H1 (cell line): Measurements from ENCODE around the gene GAD2. TPM values are rescaled to one million over a fixed set of nuclear protein-coding genes. Genes with fewer than 3 reads are reported as not detected.

Experiments
- BACH1 ChIP-seq: IDR thresholded peaks from 2 replicates; pipeline ENCODE4 v1.6.1; 2012; ENCODE audit warnings: low read length, improper control_type of control experiment
- CTCF ChIP-seq, 3 experiments: IDR thresholded peaks; 1 replicate in 2 of 3; 2 replicates in 1 of 3; pipeline versions ENCODE4 v1.5.1 to v1.6.1; 2011; ENCODE audit warnings: low read length in 3 of 3, mild to moderate bottlenecking in 3 of 3, inconsistent platforms in 2 of 3, low read depth in 1 of 3, moderate library complexity in 1 of 3; ENCODE audit not compliant: insufficient read depth in 1 of 3; ENCODE audit errors: control extremely low read depth in 1 of 3
- HDAC2 ChIP-seq, 2 experiments: fragments of 300-600 bp in 1 of 2; sonication (generic) in 1 of 2; IDR thresholded peaks; 2 replicates each; pipeline ENCODE4 v1.6.1; 2011 to 2012; ENCODE audit warnings: low read depth in 2 of 2, low read length in 2 of 2, mild to moderate bottlenecking in 2 of 2, moderate library complexity in 2 of 2, borderline replicate concordance in 1 of 2, inconsistent platforms in 1 of 2
- POLR2AphosphoS5 ChIP-seq: IDR thresholded peaks from 2 replicates; pipeline ENCODE4 v1.6.1; 2011; ENCODE audit warnings: low read depth, low read length
- RXRA ChIP-seq: IDR thresholded peaks from 2 replicates; pipeline ENCODE4 v1.6.1; 2011; ENCODE audit warnings: low read depth, mild to moderate bottlenecking, low read length, moderate library complexity; ENCODE audit not compliant: insufficient read depth
- polyA plus RNA-seq, 7 experiments: library from polyadenylated mRNA; depleted of rRNA in 3 of 7; stranded (reverse) in 5 of 7; unstranded in 2 of 7; fragments of >200 nt in 5 of 7; fragments of 200-250 nt in 2 of 7; gene quantifications; 1 replicate in 5 of 7; 2 replicates in 1 of 7; 4 replicates in 1 of 7; pipeline versions ENCODE4 v1.2.1 to v1.2.3, GENCODE V29; 2011 to 2013; ENCODE audit warnings: missing spikeins in 2 of 7, mixed read lengths in 2 of 7
- total RNA-seq: library from RNA; stranded (reverse); fragmentation: NEBNext Ultra II Directional; extraction: Animal tissue kit (Norgen Biotek cat#: 25700); gene quantifications from 2 replicates; pipeline ENCODE4 v1.2.1, GENCODE V29; 2021

The GAD2 gene
- total and polyA plus RNA-seq, 2 of the 8 experiments (the other 6 are each of a cell fraction or from before 2014, with no cell fraction given) = 0.30 to 0.47 TPM

- TF ChIP-seq HDAC2 (IDR thresholded peaks at IDR 0.05; ENCODE audit: borderline replicate concordance in 1 of 2, low read depth in 2 of 2, low read length in 2 of 2) = no peak
- no peak for TF ChIP-seq BACH1
- no peak for TF ChIP-seq POLR2AphosphoS5
- no peak for TF ChIP-seq CTCF (IDR thresholded peaks at IDR 0.05; ENCODE audit: control extremely low read depth in 1 of 3, insufficient read depth in 1 of 3, low read depth in 1 of 3, low read length in 3 of 3)
- TF ChIP-seq RXRA = no peak
Measured at GRCh38 chr10:26327811-26328210, 111.2 kb downstream of the GAD2 start (continued).
